PFSK-1 (cell line): ENCODE data around the gene HOXB3.

ENCODE experiments used
- FOXP2 ChIP-seq: optimal IDR thresholded peaks from 2 replicates; pipeline ENCODE3; 2011; ENCODE audit warnings: borderline replicate concordance, control low read depth, inconsistent platforms; ENCODE audit not compliant: insufficient read depth; ENCODE audit errors: extremely low read length, extremely low read depth
- SIN3A ChIP-seq: IDR thresholded peaks from 2 replicates; pipeline ENCODE4 v1.6.1; 2012; ENCODE audit warnings: mild to moderate bottlenecking, low read length, moderate library complexity, borderline replicate concordance; ENCODE audit not compliant: insufficient read depth

GRCh38 chr17:48553826-48554225 lies 36.2 kb downstream of the HOXB3 start:
- TF ChIP-seq FOXP2 (no peak), SIN3A (no peak)
